AML-193 (cell line): ENCODE measurements around the gene POLE4.

ENCODE experiments used
- DNase-seq, 2 experiments: peaks; one replicate each; lab custom pipeline; 2025; lab: John Stamatoyannopoulos, UW

The POLE4 gene

DNA sequence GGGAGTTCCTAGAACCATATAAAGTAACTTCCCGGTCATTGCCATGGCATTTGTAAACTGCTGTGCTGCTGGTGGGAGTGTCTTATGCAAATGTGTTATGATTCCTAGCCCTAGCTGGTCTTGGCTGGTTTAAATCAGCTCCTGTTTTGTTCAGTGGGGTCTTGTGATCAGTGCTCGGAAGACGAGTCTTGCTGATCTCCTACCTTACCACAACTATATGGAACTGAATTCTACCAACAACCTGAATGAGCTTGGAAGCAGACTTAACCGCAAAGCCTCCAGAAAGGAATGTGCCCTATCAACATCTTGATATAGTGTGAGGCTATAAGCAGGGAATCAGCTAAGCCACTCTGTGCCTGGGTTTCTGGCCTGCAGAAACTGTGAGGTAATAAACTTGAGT lies 33.5 kb downstream of the POLE4 start:
- DNase-seq = no peak

DNA sequence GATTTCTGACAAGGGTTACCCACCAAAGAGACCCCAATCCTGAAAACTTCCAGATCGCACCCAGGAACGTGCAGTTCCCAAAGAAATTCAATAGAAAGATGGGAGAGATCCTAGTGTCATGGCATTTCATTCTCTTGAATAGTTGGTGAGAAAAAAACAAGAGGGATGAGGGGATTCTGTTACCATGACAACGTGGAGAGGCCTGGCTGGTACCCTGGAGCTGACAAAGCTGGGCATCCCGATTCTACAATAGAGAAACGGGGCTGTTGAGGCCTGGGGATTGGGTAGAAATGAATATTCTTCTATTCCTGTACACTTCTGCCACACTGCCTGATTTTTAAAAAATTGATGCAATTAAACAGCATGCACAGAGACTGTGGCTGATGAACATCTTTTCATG lies 41.0 kb downstream of the POLE4 start:
- DNase-seq = no peak

DNA sequence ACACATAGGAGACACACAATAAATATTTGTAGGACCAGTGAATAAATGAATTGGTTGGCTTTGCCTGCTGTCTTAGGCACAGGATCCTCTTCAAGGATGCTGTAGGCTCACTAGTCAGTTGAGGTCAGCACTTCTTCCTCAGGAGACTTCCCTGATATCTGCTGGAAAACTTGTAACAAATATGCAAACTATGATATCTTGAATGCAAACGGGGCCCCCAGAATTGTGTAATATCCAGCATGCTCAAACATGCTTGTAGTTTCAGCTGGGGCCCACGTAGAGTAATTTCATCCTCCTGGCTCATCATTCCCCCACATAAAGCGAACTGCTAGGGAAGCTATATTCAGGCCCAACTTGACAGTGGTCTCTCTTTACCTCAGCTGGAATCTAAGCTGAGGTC lies 43.6 kb downstream of the POLE4 start:
- DNase-seq = no peak

DNA sequence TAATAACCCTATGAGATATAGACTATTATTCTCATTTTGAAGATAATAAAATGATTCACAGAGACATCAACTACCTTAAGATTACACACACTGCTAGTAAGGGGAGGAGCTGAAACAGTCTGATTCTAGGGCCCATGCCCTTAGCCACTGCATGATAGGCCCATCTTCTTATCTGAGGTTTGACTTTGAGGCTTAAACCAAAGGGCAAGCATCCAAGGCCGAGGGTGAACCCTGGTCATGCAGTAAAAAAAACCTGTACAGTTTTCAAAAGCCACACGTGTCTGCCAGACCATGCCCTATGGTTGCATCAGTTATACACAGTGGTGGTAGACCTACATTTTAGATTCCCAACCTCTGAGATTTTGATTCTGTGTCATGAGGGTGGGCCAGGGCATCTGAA lies 44.8 kb downstream of the POLE4 start:
- DNase-seq = no peak

DNA sequence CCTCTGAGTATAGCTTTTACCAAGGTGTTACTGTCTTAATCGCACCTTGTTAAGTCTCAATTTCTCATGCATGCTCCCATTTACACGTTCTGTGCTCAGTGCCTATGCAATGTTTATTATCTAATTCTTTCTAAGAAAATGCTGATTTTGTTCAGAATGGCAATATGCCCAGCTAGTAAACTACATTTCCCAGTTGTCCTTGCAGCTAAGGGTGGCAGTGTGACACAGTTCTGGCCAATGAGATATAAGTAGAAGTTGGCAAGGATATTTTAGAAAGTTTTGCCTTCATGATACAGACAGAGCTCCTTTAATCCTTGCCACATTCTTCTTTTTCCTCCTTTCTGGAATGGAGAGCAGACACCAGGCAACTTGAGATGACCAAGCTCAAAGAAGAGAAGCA lies 45.3 kb downstream of the POLE4 start:
- DNase-seq = no peak

DNA sequence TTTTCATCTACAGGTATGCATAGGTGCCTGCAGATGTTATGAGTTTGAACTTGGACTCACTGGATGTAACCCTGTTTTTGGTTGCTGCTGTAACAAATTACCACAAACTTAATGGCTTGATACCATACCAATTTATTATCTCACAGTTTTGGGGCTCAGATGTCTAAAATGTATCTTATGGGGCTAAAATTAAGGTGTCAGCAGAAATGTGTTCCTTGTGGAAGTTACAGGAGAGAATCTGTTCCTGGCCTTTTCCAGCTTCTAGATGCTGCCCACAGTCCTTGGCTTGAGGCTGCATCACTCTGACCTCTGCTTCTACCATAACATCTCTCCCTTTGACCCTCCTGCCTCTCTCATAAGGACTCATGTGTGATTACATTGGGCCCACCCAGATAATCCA lies 47.6 kb downstream of the POLE4 start:
- no peak for DNase-seq

DNA sequence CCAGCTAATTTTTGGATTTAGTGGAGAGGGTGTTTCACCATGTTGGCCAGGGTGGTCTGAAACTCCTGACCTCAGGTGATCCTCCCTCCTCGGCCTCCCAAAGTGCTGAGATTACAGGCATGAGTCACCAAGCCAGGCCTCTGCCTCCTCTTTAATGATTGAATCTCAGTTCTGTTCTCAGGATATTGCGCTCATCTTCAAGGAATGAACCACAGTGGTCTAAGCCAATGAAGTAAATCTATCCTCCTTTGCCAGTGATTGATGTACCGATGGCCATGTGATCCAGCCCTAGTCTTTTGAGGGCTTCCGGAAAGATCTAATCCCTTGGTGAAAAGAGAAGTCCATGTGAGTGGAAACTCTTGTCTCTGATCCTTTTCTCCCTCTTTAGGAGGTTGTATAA lies 48.6 kb downstream of the POLE4 start:
- DNase-seq = no peak

DNA sequence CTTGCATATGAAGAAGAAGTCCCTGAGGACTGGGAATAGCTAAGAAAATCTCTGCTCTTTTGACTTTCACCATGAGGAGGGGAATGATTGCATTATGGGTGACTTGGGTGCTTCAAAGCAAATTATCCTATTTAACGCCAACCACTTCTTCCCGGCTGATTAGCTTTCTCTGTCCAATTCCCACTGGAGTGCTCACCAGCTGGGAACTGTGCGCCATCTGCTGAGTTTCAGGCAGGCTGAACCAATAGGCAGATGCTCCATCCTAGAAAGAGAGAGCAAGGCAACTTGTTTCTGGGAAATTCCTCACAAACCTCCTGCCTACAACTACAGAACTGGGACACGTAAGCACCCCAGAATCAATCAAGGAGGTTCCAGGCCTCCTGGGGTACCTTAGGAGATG lies 49.4 kb downstream of the POLE4 start:
- no peak for DNase-seq

DNA sequence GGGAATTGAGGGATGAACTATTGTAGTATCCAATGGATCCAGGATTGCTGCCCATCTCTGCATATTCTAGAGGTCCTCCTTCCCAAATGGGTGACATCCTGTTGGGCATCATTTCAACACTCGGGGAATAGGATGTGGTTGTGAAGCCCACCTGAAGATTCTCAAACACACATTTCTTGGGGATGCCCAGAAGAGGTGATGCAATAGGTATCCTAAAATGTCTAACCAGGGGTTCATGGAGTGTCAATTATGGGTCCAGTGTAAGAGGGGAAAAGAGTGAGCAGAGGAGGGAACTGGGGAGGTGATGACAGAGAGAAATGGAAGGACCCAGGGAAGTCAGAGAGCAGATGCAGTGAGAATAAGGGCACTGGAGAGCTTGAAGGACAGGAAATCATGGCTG lies 52.1 kb downstream of the POLE4 start:
- no peak for DNase-seq

DNA sequence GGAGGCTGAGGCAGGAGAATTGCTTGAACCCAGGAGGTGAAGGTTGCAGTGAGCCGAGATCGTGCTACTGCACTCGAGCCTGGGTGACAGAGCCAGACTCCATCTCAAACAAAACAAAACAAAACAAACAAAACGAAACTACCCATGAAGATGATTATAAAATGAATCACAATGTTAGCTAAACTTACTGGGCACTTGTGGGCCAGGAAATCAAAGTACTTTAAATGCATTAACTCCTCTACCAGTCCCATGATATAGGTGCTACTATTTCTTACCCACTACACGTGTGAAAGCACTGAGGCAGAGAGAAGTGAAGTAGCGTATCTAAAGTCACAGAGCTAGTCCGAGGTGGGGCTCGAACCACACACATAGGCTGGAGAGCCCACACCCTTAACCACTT lies 53.6 kb downstream of the POLE4 start:
- DNase-seq = no peak

DNA sequence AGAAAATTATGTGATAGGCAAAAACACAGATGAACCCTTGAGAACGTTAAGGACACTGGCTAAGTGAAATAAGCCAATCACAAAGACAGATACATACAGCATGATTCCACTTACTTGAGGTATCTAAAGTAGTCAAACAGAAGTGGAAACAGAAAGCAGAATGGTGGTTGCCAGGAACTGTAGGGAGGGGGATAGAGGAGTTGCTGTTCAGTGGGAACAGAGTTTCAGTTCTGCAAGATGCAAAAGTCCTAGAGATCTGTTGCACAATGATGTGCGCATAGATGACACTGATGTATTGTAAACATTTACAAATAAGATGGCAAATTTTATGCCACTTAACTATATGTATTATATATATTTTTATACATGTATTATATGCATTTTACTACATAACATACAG lies 59.7 kb downstream of the POLE4 start:
- DNase-seq = no peak
